Measurements from ENCODE around the gene UNKL.

DNA sequence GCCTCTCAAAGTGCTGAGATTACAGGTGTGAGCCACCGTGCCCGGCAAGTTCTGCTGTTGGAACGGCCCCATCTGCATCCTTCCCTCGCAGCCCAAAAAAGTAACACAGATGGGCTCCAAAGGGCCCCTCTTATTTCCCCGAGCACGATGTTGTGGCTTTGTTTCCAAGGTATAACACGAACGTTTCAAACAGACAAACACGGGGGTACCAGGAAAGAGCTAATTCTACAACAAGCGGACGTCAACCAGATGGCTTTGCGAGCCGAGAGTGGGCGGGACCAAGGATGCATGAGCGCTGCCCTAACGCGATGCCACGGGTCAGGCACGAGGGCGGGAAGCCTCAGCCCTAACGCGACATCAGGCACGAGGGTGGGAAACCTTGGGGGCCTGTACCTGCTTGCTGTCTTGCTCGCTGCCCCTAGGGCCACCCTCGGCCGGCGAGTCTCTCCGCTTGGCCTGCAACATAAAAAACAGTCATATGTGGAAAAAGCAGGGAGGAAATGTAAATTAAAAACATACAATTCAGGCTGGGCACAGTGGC, 24.2 kb downstream of the UNKL start:
- TF ChIP-seq, protein P1, sequence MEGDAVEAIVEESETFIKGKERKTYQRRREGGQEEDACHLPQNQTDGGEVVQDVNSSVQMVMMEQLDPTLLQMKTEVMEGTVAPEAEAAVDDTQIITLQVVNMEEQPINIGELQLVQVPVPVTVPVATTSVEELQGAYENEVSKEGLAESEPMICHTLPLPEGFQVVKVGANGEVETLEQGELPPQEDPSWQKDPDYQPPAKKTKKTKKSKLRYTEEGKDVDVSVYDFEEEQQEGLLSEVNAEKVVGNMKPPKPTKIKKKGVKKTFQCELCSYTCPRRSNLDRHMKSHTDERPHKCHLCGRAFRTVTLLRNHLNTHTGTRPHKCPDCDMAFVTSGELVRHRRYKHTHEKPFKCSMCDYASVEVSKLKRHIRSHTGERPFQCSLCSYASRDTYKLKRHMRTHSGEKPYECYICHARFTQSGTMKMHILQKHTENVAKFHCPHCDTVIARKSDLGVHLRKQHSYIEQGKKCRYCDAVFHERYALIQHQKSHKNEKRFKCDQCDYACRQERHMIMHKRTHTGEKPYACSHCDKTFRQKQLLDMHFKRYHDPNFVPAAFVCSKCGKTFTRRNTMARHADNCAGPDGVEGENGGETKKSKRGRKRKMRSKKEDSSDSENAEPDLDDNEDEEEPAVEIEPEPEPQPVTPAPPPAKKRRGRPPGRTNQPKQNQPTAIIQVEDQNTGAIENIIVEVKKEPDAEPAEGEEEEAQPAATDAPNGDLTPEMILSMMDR (IDR thresholded peaks at IDR 0.05 in 4 of 5, conservative IDR thresholded peaks at IDR 0.05 in 1 of 5) = no peak
- TF ChIP-seq POLR2A (IDR thresholded peaks at IDR 0.05) = no peak
